GM19035 (cell line): ENCODE data around the gene SPAG4.

Source experiments
- ATAC-seq: cut with Tn5 transposase; IDR thresholded peaks from one replicate; pipeline ENCODE4 v1.9.1; 2021; ENCODE audit not compliant: unreplicated experiment

Gene SPAG4

GRCh38 chr20:35598899-35599775, 16.5 kb upstream of the SPAG4 start:
- ATAC-seq: no peak

- no peak for ATAC-seq
These were observed 15.9 kb upstream of the SPAG4 start for GRCh38 chr20:35599776-35600120.

GRCh38 chr20:35600176-35600992, 15.2 kb upstream of the SPAG4 start:
- ATAC-seq: no peak

- ATAC-seq: no peak
These were observed 14.3 kb upstream of the SPAG4 start for GRCh38 chr20:35600993-35601973.

- no peak for ATAC-seq
These were observed 13.6 kb upstream of the SPAG4 start for GRCh38 chr20:35601990-35602389.

- no peak for ATAC-seq
These were observed 12.7 kb upstream of the SPAG4 start for GRCh38 chr20:35602851-35603495.

- no peak for ATAC-seq
These were observed 11.8 kb upstream of the SPAG4 start for GRCh38 chr20:35603695-35604448.

GRCh38 chr20:35604449-35604747, 11.2 kb upstream of the SPAG4 start:
- ATAC-seq: no peak

GRCh38 chr20:35606127-35606526, 9.5 kb upstream of the SPAG4 start:
- ATAC-seq: no peak

- ATAC-seq: no peak
These were observed 8.5 kb upstream of the SPAG4 start for GRCh38 chr20:35607003-35607735.

GRCh38 chr20:35610833-35611427, 4.7 kb upstream of the SPAG4 start:
- ATAC-seq: no peak

- ATAC-seq: peak; percentile 20
These were observed 4.1 kb upstream of the SPAG4 start for GRCh38 chr20:35611482-35611881.

GRCh38 chr20:35616465-35617396, 1.1 kb downstream of the SPAG4 start:
- peak; percentile 25 for ATAC-seq

GRCh38 chr20:35617397-35618262, 2.0 kb downstream of the SPAG4 start:
- ATAC-seq: no peak

GRCh38 chr20:35618263-35619131, 2.9 kb downstream of the SPAG4 start:
- no peak for ATAC-seq
